GOT3 (cell line): ENCODE data around the gene COX7A1.
"Not testable (repeated sequence)": the region's sequence is repeated elsewhere in the genome, so short reads cannot be mapped to it uniquely, and the experiment has no call there.

Experiments used
- DNase-seq: peaks from one replicate; lab custom pipeline; 2025; ENCODE audit warnings: mixed read lengths; lab: John Stamatoyannopoulos, UW

COX7A1 gene

GRCh38 chr19:36152352-36153091 is at the start of gene COX7A1:
TSS of gene COX7A1 (minus strand) at chr19:36152447. CDS start at chr19:36152407, 40 bp downstream.
- no peak for DNase-seq

DNA sequence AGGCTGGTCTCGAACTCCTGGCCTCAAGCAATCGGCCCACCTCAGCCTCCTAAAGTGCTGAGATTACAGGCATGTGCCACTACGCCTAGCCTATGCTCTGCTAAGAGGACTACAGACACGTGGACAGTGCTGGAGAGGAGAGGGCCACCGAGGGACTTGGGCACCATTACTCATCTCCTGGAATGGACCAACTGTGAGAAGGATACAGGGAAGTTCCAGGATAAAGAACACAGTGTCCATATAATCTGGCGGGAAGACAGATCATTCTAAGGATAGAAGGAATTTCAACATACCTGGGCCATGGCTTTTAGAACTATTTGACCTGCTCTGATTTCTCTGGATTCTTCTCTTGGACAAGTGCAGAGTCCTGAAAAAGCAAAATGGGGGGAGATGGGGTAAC is 49.4 kb upstream of the COX7A1 start:
- DNase-seq = no peak

GRCh38 chr19:36198119-36198518 is 45.9 kb upstream of the COX7A1 start:
- DNase-seq = no peak

DNA sequence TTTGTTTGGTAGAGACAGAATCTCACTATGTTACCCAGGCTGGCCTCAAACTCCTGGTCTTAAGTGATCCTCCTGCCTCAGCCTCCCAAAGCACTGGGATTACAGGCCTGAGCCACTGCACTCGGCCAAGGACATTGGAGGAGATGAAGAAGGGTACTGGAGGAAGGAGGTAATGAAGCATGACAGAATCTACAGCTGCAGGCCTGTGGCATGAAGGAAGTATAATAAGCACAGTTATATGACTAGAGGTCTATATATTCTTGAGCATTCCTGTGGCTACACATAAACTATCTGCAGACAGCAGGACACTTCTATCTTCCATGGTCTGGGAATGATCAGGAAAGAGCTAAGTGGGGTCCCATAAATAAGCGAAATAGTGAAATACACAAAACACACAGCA is 44.0 kb upstream of the COX7A1 start:
- no peak for DNase-seq

- not testable (repeated sequence) for DNase-seq
Measured at GRCh38 chr19:36186722-36187121, 34.5 kb upstream of the COX7A1 start.

DNA sequence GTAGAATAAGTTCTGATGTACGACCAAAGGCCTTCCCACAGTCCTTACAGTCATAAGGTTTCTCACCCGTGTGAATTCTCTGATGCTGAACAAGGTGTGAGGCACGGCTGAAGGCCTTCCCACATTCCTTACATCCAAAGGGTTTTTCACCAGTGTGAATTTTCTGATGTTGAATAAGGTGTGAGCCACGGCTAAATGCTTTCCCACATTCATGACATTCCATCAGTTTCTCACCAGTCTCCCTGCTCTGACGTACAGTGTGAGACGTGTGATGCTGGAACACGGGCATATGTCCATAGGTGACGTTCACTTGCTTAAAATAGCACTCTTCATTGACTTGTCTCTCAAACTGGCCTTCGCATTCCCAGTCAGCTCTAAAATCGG is 31.0 kb upstream of the COX7A1 start:
- no peak for DNase-seq

- no peak for DNase-seq
Measured at GRCh38 chr19:36182612-36183244, 30.5 kb upstream of the COX7A1 start.

- DNase-seq = not testable (repeated sequence)
Measured at GRCh38 chr19:36179077-36179476, 26.8 kb upstream of the COX7A1 start.

GRCh38 chr19:36173846-36174245 is 21.6 kb upstream of the COX7A1 start:
- DNase-seq = not testable (repeated sequence)

DNA sequence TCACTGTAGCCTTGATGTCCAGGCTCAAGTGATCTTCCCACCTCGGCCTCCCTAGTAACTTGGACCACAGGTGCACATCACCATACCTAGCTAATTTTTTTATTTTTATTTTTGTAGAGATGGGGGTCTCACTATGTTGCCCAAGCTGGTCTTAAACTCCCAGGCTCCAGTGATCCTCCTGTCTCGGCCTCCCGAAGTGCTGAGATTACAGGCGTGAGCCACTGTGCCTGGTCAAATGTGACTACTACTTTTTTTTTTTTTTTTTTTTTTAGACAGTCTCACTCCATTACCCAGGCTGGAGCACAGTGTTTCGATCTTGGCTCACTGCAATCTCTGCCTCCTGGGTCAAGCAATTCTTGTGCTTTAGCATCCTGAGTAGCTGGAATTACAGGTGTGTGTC is 20.6 kb upstream of the COX7A1 start:
- no peak for DNase-seq

DNA sequence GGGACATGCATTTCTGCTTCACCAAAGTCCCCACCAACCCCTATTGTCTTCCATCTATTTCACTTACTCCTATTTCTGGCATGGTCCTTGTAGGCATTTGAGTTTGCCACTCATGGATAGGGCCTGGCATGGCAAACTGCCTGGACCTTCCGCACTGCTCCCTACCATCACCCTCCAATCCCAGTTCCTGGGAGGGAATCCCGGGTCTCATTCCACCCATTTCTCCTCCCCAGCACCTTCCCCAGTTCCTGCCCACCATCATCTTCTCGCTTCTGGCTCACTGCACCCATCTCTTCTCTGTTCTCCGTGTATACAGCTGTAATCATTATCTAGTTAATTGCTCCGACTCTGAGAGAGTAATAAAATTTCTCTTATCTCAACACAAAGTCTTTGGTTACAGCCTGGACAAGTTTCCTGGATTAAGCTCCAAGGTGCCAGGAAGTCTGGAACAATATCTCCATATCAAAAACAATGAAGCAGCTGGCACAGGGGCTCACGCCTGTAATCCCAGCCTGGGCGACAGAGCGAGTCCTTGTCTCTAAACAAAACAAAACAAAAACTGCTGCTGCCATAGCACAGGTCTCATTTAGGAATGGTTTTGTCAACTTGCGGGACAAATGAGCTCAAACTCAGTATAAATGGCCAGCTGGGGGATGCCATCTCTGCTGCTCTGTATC is 17.0 kb upstream of the COX7A1 start:
- no peak for DNase-seq

- DNase-seq = no peak
Measured at GRCh38 chr19:36163813-36164212, 11.6 kb upstream of the COX7A1 start.

- DNase-seq = no peak
Measured at GRCh38 chr19:36160821-36161596, 8.8 kb upstream of the COX7A1 start.

DNA sequence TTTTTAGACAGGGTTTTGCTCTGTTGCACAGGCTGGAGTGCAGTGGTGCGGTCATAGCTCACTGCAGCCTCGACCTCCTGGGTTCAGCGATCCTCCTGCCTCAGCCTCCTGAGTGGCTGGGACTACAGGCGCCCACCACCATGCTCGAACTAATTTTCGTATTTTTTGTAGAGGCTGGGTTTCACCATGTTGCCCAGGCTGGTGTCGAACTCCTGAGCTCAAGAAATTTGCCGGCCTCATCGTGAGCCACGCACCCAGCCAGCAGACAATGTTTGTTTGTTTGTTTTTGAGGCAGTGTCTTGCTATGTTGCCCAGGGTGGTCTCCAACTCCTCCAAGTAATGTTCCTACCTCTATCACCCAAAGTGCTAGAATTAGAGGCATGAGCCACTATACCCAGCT is 879 bp upstream of the COX7A1 start:
- DNase-seq = no peak

GRCh38 chr19:36152019-36152351 is 262 bp downstream of the COX7A1 start:
- no peak for DNase-seq

DNA sequence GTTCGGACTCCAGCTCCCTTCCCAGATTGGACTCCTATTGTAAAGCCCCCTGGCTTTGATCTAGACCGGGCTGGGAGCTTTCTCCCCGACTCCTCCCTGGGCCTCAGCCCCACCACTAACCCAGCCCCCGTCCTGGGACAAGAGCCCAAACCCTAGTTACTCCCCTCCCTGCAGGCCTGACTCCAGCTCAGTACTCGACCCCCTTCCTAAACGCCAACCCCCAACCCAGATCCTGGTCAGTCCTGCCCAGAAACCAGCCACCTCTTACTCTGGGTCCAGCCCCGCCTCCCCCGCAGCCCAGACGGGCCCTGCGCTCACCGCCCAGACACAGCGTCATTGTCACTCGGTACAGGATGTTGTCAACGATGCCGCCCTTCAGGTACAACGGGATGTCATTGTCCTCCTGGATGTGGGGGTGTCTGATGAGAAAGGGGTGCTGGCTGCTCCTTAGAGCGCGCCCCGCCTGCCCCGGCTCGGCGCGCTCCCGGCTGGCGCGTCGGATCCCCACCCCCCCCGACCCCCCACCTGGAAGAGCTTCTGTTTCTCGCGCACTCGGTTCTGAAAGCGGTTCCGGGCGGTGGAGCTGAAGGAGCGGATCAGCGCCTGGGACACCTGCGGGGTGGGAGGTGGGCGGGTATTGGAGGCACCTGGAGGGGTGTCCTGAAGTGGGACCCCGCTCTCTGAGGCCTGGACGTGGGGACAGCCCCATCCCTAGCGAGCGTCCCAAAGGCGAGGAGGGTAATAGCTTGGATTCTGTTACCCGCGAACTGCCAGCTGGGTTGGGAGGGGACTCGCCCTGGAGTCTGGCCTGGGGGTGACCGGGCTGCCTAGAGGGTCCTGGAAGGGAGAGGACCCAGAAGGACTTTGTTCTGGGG is 866 bp downstream of the COX7A1 start:
- DNase-seq = no peak

GRCh38 chr19:36150586-36150985 is 1.7 kb downstream of the COX7A1 start:
- DNase-seq = no peak

DNA sequence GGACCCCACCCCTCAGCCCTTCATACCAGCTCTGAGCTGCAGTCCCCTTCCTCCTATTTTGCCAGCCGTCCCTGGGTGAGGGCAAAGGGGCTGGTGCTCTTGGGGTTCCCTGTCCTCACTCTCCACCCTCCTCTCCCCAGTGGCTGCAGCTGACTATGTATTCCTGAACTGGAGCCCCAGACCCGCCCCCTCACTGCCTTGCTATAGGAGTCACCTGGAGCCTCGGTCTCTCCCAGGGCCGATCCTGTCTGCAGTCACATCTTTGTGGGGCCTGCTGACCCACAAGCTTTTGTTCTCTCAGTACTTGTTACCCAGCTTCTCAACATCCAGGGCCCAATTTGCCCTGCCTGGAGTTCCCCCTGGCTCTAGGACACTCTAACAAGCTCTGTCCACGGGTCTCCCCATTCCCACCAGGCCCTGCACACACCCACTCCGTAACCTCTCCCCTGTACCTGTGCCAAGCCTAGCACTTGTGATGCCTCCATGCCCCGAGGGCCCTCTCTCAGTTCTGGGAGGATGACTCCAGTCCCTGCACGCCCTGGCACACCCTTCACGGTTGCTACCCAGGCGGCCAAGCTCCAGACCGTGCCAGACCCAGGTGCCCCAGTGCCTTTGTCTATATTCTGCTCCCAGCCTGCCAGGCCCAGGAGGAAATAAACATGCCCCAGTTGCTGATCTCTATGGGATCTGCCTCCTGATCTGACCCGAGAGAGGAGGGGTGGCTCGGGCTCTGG is 2.4 kb downstream of the COX7A1 start:
- no peak for DNase-seq

GRCh38 chr19:36144624-36145023 is 7.6 kb downstream of the COX7A1 start:
- DNase-seq = no peak

DNA sequence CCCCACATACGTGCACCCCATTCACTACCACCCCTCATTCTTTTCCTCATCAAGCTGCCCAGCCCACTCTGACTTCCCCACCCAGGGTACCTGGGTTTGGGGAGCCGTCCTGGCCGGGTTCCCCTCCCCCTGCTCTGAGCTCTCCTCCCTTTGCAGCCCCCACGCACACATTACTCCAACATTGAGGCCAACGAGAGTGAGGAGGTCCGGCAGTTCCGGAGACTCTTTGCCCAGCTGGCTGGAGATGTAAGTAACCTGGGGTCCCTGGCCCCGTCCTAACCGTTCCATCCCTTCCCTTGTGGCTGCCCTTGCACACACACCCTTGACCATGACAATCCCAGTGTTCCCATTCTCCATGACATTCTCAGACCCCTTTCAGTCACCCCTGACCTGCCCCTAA is 9.8 kb downstream of the COX7A1 start:
- no peak for DNase-seq

- DNase-seq = no peak
Measured at GRCh38 chr19:36142046-36142445, 10.2 kb downstream of the COX7A1 start.
